Measurements from ENCODE around the gene USP3. TPM values are rescaled to one million over a fixed set of nuclear protein-coding genes. Genes with fewer than 3 reads are reported as not detected.

USP3 gene
- total and polyA plus RNA-seq, 2 of the 13 experiments (the other 11 are each of a cell fraction or from before 2014, with no cell fraction given): 14.3 to 61.2 TPM

- TF ChIP-seq AKAP8 (CRISPR knock-in tag; IDR thresholded peaks at IDR 0.05) (0 out of 2 replicates have a peak, but pooled peaks have one; percentile 43), ATAD3A (CRISPR knock-in tag; IDR thresholded peaks at IDR 0.05) (no peak), TFDP1 (CRISPR knock-in tag; IDR thresholded peaks at IDR 0.05; ENCODE audit: borderline replicate concordance) (peak; percentile 61; the same call in 1 of the 2 replicates), PHF21A (CRISPR knock-in tag; IDR thresholded peaks at IDR 0.05) (peak; percentile 68), TEF (CRISPR knock-in tag; IDR thresholded peaks at IDR 0.05) (no peak), ZNF225 (CRISPR knock-in tag; IDR thresholded peaks at IDR 0.05) (no peak), ZNF101 (CRISPR knock-in tag; IDR thresholded peaks at IDR 0.05; ENCODE audit: borderline replicate concordance, low read depth) (no peak), ZBTB20 (CRISPR knock-in tag; IDR thresholded peaks at IDR 0.05; ENCODE audit: borderline replicate concordance, low read depth) (peak; percentile 33; the same call in 1 of the 2 replicates), ZNF280D (CRISPR knock-in tag; IDR thresholded peaks at IDR 0.05) (0 out of 2 replicates have a peak, but pooled peaks have one; percentile 75), ZMYM3 (CRISPR knock-in tag; IDR thresholded peaks at IDR 0.05) (peak; percentile 45; the same call in 1 of the 2 replicates), RCOR2 (CRISPR knock-in tag; IDR thresholded peaks at IDR 0.05) (no peak), RFXAP (CRISPR knock-in tag; IDR thresholded peaks at IDR 0.05; ENCODE audit: borderline replicate concordance) (no peak), ZBTB38 (CRISPR knock-in tag; IDR thresholded peaks at IDR 0.05) (peak; percentile 71; the same call in 1 of the 2 replicates), ZNF143 (CRISPR knock-in tag; IDR thresholded peaks at IDR 0.05) (no peak), ZNF724P (CRISPR knock-in tag; IDR thresholded peaks at IDR 0.05; ENCODE audit: borderline replicate concordance) (no peak), BORCS8-MEF2B (CRISPR knock-in tag; IDR thresholded peaks at IDR 0.05) (0 out of 2 replicates have a peak, but pooled peaks have one; percentile 50), ZNF687 (CRISPR knock-in tag; IDR thresholded peaks at IDR 0.05) (peak; percentile 85), NFKBIZ (CRISPR knock-in tag; IDR thresholded peaks at IDR 0.05) (no peak), ZNF720 (CRISPR knock-in tag; IDR thresholded peaks at IDR 0.05) (no peak), ARHGAP35 (CRISPR knock-in tag; IDR thresholded peaks at IDR 0.05; ENCODE audit: borderline replicate concordance) (0 out of 2 replicates have a peak, but pooled peaks have one; percentile 27)
These were observed 2.9 kb upstream of the USP3 start (continued) for GRCh38 chr15:63501256-63502089.

Data from HepG2 (cell line).